Astrocyte of the cerebellum (primary cell): ENCODE results near the gene PAX7.

Source experiments
- DNase-seq: peaks from one replicate; pipeline ENCODE4 v3.0.0-alpha.2; 2011; ENCODE audit warnings: low read depth
- H3K4me3 ChIP-seq: 2 replicates; pipeline ENCODE4 v1.5.1; 2011; ENCODE audit warnings: mild to moderate bottlenecking, low read depth, low read length, moderate library complexity
- in situ Hi-C: cut with HindIII; loops from 2 replicates; pipeline ENCODE4 v1.10.0; 2017; ENCODE audit warnings: low sequenced_read_pairs
- TF ChIP-seq, protein P1 (sequence below): IDR thresholded peaks from 2 replicates; pipeline ENCODE4 v1.5.1; 2012; ENCODE audit warnings: low read length, low read depth, moderate library complexity, mild to moderate bottlenecking; ENCODE audit errors: missing control alignments

The PAX7 gene

DNA sequence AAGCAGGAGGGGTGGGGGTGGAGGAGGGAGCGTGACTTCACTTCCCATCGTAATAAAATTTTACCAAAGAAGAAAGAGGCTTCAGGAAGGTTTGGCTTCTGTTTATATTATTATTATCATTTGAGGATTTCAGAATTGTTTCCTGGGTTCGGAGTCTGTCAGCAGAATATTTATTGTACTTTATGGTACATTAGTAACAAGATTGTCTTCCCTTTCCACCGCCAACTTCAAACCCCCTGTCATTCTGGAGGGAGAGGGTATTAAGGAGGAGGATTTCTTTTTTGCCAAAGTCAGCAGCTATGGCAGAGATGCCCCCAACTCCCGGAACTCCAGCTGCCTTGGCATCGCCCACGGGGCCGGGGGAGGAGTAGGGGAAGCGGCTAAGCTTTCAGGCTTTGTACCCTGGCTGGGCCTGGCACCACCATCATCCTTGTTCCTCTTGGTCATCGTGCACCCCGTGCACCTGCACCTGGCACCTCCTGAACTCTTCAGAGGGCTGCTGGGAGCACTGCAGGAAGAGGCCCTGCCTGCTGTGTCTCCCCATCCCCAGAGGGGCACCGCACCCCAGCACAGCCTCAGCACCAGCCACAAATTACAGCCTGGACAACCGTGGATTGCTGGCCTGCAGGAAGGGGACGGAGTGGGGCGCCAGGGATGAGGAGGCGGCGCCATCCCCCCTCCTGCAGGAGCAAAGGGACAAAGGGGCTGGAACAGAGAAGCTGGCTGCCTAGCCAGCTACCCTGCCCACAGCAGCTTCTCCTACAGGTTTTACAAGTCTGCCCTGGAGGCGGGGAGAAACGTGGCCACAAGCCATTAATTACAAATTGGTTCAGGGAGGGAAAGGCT, 24.0 kb upstream of the PAX7 start:
- TF ChIP-seq, protein P1, sequence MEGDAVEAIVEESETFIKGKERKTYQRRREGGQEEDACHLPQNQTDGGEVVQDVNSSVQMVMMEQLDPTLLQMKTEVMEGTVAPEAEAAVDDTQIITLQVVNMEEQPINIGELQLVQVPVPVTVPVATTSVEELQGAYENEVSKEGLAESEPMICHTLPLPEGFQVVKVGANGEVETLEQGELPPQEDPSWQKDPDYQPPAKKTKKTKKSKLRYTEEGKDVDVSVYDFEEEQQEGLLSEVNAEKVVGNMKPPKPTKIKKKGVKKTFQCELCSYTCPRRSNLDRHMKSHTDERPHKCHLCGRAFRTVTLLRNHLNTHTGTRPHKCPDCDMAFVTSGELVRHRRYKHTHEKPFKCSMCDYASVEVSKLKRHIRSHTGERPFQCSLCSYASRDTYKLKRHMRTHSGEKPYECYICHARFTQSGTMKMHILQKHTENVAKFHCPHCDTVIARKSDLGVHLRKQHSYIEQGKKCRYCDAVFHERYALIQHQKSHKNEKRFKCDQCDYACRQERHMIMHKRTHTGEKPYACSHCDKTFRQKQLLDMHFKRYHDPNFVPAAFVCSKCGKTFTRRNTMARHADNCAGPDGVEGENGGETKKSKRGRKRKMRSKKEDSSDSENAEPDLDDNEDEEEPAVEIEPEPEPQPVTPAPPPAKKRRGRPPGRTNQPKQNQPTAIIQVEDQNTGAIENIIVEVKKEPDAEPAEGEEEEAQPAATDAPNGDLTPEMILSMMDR = no peak
- H3K4me3 ChIP-seq = no peak overlapping the region
- in situ Hi-C loops = no loop called here
- no peak for DNase-seq

DNA sequence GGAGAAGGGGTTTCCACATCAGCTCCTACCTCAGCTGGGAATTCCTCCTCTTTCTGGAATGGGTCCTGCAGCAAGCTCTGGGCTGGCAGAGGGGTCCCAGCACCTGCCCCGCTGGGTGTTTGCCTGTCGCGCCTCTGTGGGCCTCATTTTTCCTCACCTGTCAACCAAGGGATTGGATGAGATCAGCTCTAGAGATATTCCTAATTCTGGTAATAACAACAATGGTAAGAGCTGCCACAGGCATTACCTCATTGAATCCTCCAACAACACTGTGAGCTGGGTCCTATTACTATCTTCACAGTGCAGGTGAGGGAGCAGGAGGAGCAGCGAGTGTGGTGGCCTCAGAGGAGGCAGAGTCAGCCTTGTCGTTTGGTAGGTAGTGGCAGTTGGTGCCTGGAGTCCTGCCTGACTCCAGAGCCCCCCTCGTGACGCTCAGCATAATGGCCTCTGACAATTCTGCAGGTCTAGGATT, 23.3 kb upstream of the PAX7 start:
- no peak for DNase-seq
- TF ChIP-seq, protein P1 = no peak
- no peak overlapping the region for H3K4me3 ChIP-seq
- in situ Hi-C loops = no loop called here

DNA sequence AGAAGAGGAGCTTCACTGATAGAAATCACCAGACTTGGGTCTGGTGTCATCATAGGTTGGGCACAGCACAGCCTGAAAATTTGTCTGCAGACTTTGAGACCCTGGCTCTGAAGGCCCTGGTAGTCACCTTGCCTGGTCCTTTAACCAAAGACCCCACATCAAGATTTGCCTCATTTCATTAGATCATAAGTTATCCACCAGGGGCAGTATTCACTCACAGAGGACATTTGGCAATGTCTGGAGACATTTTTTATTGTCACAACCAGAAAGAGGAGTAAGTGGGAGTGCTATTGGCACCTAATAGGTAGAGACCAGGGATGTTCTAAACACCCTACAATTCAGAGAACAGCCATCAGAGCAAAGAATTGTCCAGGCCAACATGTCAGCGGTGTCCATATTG, 22.1 kb upstream of the PAX7 start:
- TF ChIP-seq, protein P1 = no peak
- no peak for DNase-seq
- in situ Hi-C loops = no loop called here
- no peak overlapping the region for H3K4me3 ChIP-seq

- no peak for DNase-seq
- TF ChIP-seq, protein P1 = no peak
- H3K4me3 ChIP-seq = no peak overlapping the region
- in situ Hi-C loops = no loop called here
These were observed 19.3 kb upstream of the PAX7 start for GRCh38 chr1:18611311-18611710.

- in situ Hi-C loops = no loop called here
- DNase-seq = no peak
- TF ChIP-seq, protein P1 = no peak
- no peak overlapping the region for H3K4me3 ChIP-seq
These were observed 18.6 kb upstream of the PAX7 start for GRCh38 chr1:18612073-18612472.

DNA sequence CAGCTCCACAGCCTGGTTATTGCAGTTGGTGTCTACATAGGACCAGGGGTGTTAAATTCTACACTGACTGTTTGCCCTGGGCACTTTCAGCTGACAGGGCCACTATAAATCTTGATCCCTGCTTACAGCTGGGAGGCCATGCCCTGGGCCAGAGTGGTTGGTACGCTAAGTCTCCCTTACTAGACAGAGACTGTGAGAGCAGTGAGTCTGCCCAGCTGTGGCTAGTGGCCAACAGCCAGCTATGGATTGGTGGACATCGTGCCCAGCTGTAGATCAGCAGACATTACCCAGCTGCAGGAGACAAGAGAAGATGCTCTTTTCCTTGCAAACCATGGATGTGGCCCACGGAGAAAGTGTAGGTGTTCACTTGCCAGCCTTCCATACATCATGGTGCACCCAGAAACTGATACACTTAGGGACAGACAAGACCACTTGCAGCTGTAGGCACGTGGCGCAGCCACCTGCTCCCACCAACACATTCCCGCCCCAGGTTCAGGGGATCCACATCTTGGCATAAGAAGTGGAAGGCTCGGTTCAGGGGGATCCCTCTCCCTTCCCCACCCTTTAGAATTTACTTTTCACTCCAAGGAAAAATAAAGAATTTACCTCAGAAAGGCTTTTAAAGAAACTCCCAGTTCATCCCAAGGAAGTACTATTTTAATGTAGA, 16.4 kb upstream of the PAX7 start:
- H3K4me3 ChIP-seq = no peak overlapping the region
- TF ChIP-seq, protein P1 = no peak
- in situ Hi-C loops = no loop called here
- DNase-seq = no peak
